Measurements from ENCODE around the gene TMEM132E. TPM values are rescaled to one million over a fixed set of nuclear protein-coding genes. Genes with fewer than 3 reads are reported as not detected.

The TMEM132E gene
- total RNA-seq, 1 donor from 2014 or later: not detected

DNA sequence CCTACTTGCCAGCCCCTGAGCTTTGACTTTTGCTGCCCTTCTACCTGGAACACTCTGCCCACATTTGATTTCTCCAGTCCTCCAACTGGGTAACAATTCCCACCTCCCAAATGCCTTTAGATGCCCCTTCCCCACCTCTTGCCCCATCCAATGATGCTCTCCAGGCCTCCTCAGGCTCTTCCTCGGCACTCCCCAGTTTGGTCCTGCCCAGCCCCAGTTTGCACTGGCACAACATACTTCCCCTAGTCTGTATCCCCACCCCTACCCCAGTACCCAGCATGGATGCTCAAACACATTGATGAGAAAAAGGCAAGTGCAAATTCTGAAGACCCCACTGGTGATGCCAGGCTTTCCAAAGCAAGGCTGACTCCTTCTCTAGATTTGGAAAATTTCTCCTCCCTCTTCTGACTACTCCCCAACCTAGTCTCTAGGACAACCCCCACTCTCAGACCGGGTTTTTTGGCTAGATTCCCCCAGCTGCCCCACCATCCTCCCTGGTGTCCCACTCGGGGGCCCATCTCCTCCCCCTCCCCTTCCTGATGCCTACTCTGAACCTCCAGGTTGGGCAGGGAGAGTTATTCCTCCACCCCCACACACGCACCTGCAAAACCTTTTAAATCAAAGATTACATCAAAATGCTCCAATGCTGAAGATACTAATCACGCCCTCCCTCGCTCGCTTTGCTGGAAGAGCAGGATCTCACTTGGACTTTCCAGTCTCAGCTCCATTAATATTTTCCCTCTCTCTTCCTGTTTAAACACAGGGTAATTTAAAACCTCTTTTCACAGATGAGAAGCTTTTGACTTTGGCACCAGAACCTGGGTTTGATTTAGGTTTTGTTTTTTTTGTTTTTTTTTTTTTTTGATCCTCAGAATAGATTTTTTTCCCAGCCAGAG lies 94.9 kb downstream of the TMEM132E start:
- intact Hi-C loops (cut with micrococcal nuclease): no loop called here
- ATAC-seq: no peak
- DNase-seq: no peak

DNA sequence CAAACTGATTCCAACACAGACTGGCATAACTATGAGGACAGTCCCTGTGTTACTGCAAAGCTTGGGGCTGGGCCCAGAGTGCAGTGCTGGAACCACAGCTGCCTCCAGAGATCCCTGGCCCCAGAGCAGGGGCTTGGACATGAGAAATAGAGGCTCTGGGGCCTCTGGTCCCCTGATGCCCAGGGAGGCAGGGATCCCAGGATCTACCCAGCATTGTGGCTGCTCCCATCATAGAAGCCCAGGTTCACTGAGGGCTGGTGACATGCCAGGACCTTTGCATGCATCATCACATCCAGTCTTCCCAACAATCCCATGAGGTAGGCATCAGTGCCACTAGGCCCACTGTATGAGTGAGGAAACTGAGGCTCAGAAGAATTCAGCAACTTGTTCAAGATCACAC lies 95.8 kb downstream of the TMEM132E start:
- DNase-seq (no peak), ATAC-seq (no peak)
- intact Hi-C loops (cut with micrococcal nuclease): no loop called here

DNA sequence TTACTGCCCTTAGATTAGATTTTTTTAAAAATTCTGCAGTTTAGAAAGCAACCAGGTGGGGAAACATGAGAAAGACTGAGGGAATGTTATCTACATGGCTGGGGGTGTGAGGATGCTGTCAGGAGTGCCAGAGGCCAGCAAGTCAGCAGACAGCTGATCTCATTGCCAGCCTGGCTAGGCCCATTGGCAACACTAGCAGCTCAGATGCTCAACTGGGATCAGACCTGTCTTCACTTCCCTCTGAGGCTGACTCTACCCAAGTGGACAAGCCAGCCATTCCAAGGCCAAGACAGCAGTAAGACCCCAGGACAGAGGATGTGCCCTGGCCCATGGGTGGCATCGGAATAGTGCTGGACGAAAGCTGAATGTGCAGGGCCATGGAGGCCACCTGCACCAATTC lies 96.2 kb downstream of the TMEM132E start:
- ATAC-seq (no peak), DNase-seq (no peak)
- intact Hi-C loops (cut with micrococcal nuclease): no loop called here

DNA sequence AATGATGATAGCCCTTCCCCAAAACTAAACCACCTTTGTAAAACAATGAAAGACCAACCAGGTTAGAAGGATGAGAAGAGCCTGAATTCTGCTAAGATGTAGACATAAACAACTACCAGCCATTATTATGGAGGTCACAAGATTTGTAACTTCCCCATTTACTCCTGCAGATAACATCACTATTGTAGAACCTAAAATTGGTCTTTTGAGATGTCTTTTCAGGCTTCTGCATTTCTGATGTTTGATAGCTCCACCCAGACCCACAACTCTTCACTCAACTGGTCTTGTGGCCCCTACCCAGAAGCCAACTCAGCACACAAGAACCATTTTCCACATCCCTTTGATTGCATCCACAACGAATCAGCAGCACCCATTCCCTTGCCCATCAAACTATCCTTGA lies 100.8 kb downstream of the TMEM132E start:
- no peak for DNase-seq
- intact Hi-C loops (cut with micrococcal nuclease): no loop called here
- no peak for ATAC-seq

DNA sequence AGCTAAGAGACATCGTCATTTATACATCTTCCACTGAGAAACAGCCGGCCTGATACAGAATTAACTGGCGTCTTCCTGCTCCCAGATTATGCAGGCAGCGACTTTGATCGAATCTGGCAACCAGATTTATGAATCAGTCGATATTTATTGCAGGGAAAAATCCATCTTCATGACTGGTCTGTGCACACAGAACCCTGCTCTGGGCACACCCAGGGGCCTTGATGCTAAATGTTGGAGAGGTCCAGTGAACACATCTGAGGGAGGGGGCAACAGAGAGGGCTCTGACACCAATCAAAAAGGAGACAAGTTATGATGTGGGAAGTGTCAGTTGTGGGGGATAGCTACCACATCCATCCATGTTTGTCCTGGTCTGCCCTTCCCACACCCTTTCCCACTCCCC lies 102.9 kb downstream of the TMEM132E start:
- ATAC-seq (no peak), DNase-seq (no peak)
- intact Hi-C loops (cut with micrococcal nuclease): no loop called here

DNA sequence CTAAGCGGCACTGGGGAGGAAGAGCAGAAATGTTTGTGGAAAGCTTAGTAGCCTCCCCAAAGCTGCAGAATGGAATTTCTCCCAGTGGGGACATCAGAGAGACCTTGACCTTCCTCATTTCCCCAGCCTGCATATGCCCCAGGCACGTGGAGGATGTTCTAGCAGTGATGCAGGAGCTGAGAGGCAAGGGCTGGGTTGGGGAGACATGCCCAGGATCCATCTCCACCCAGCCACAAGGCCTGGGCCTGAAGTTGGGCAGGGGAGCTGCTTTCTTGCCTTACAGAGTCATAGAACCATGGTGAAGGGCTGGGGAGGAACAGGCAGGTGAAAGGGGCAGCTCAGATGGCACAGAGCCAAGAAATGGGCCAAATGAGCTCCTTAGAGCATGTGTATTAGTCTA lies 104.0 kb downstream of the TMEM132E start:
- DNase-seq (no peak), ATAC-seq (no peak)
- intact Hi-C loops (cut with micrococcal nuclease): no loop called here

Other genes starting within 250 kb of the TMEM132E start
- gene CCL13, start 223.1 kb upstream of the TMEM132E start, total RNA-seq: 0.82 TPM
- not detected for gene CCL1, start 216.3 kb upstream of the TMEM132E start, total RNA-seq